ENCODE results near the gene ABLIM2.

The ABLIM2 gene

GRCh38 chr4:8019396-8020365 is 138.9 kb downstream of the ABLIM2 start:
- DNase-seq, result peak; percentile 84

- DNase-seq, result no peak
Measured at GRCh38 chr4:8016527-8016926, 142.1 kb downstream of the ABLIM2 start.

GRCh38 chr4:8015512-8015911 is 143.1 kb downstream of the ABLIM2 start:
- DNase-seq, result no peak

- DNase-seq, result no peak
Measured at GRCh38 chr4:8013976-8014726, 144.5 kb downstream of the ABLIM2 start.

GRCh38 chr4:8012517-8012916 is 146.1 kb downstream of the ABLIM2 start:
- no peak for DNase-seq

- peak; percentile 85 for DNase-seq
Measured at GRCh38 chr4:8010618-8011017, 148.0 kb downstream of the ABLIM2 start.

GRCh38 chr4:8009710-8010511 is 148.7 kb downstream of the ABLIM2 start:
- DNase-seq, result no peak

- DNase-seq, result no peak
Measured at GRCh38 chr4:8009097-8009496, 149.5 kb downstream of the ABLIM2 start.

GRCh38 chr4:8008391-8008790 is 150.2 kb downstream of the ABLIM2 start:
- DNase-seq, result no peak

- no peak for DNase-seq
Measured at GRCh38 chr4:8007581-8007980, 151.0 kb downstream of the ABLIM2 start.

GRCh38 chr4:8006471-8006870 is 152.1 kb downstream of the ABLIM2 start:
- DNase-seq, result no peak

GRCh38 chr4:8005814-8006215 is 152.8 kb downstream of the ABLIM2 start:
- DNase-seq, result no peak

GRCh38 chr4:8005033-8005808 is 153.4 kb downstream of the ABLIM2 start:
- DNase-seq, result peak; percentile 16

GRCh38 chr4:8004066-8004465 is 154.5 kb downstream of the ABLIM2 start:
- no peak for DNase-seq

- no peak for DNase-seq
Measured at GRCh38 chr4:8002525-8003309, 155.9 kb downstream of the ABLIM2 start.

- DNase-seq, result no peak
Measured at GRCh38 chr4:8001564-8002355, 156.9 kb downstream of the ABLIM2 start.

- no peak for DNase-seq
Measured at GRCh38 chr4:8000721-8001491, 157.7 kb downstream of the ABLIM2 start.

- DNase-seq, result no peak
Measured at GRCh38 chr4:8000247-8000646, 158.4 kb downstream of the ABLIM2 start.

GRCh38 chr4:7999695-8000094 is 158.9 kb downstream of the ABLIM2 start:
- no peak for DNase-seq

- DNase-seq, result no peak
Measured at GRCh38 chr4:7999279-7999678, 159.3 kb downstream of the ABLIM2 start.

Data from NCI-H526 treated with DMSO at 0.1 percent for 48 hours (cell line).